Measurements from ENCODE around the gene CTCF. TPM values are rescaled to one million over a fixed set of nuclear protein-coding genes. Genes with fewer than 3 reads are reported as not detected.

Gene CTCF
- total and polyA plus RNA-seq, 10 of the 15 experiments (the other 5 are each of a cell fraction or from before 2014, with no cell fraction given), result 9.1 to 55.0 (median 41.8) TPM

DNA sequence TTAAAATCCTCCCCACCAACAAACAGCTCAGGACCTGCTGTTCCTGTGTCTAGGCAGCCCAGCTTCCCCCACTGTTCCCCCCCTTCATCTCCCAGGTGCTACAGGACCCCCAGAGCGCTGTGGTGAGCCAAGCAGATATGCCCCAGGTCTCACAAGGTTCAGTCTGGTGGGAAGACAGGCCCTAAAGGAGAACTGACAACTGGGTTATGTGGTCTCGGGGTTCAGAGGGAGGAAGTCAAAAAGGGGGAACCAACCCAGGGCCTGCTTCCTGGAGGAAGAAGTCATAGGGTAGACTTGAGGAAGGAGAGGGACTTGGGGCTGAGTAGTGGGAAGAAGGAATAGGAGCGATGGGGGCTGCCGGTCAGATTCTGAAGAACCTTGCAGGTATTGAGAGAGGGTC, 31.1 kb upstream of the CTCF start:
- in situ Hi-C loops (cut with MboI), result no loop called here
- intact Hi-C loops (cut with micrococcal nuclease; ENCODE audit: unreplicated experiment), result no loop called here
- TF ChIP-seq EED (IDR thresholded peaks at IDR 0.05; ENCODE audit: low read depth) (0 out of 2 replicates have a peak, but pooled peaks have one; percentile 47), SPI1 (IDR thresholded peaks at IDR 0.05; ENCODE audit: borderline replicate concordance, insufficient read depth, low read depth, low read length) (peak; percentile 86), E2F8 (IDR thresholded peaks at IDR 0.05; ENCODE audit: low read depth, partially characterized antibody) (no peak), LARP7 (IDR thresholded peaks at IDR 0.05) (no peak), KDM1A (IDR thresholded peaks at IDR 0.05; ENCODE audit: borderline replicate concordance) (no peak), RUNX3 (IDR thresholded peaks at IDR 0.05; ENCODE audit: low read length) (peak; percentile 61), MYC (IDR thresholded peaks at IDR 0.05; ENCODE audit: insufficient read depth, insufficient read length, insufficient replicate concordance, low read length, severe bottlenecking) (no peak), IKZF2 (IDR thresholded peaks at IDR 0.05) (peak; percentile 48 to 49; a peak in 3 of 4 replicates), NFYB (IDR thresholded peaks at IDR 0.05; ENCODE audit: insufficient read depth, low read depth, low read length) (no peak), GABPA (IDR thresholded peaks at IDR 0.05; ENCODE audit: low read depth) (no peak)
- TF ChIP-seq, protein P1, sequence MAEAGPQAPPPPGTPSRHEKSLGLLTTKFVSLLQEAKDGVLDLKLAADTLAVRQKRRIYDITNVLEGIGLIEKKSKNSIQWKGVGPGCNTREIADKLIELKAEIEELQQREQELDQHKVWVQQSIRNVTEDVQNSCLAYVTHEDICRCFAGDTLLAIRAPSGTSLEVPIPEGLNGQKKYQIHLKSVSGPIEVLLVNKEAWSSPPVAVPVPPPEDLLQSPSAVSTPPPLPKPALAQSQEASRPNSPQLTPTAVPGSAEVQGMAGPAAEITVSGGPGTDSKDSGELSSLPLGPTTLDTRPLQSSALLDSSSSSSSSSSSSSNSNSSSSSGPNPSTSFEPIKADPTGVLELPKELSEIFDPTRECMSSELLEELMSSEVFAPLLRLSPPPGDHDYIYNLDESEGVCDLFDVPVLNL (IDR thresholded peaks at IDR 0.05; ENCODE audit: low read depth, low read length), result no peak
- H2AFZ ChIP-seq (ENCODE audit: control insufficient read depth, low read depth, low read length), result no peak overlapping the region
- peak overlapping the region; percentile 96 for H3K4me2 ChIP-seq (ENCODE audit: control insufficient read depth, insufficient read depth)
- H3K9me3 ChIP-seq (replicated peaks; ENCODE audit: control insufficient read depth, insufficient read depth, low read length), result no peaks in the 10 kb centered on the region
- 0 out of 2 replicates have a peak overlapping the region, but pooled peaks have one; percentile 90 for H3K4me3 ChIP-seq
- RAD21 ChIA-PET (ENCODE audit: unreplicated experiment), result interaction anchor here (0.5 to 2.0 kb wide), 6 partner anchors 16 to 114 kb away, joined by 3 to 8 read pairs (median 4); partner anchors contain the start of gene CARMIL2
- H3K4me1 ChIP-seq (ENCODE audit: control insufficient read depth, insufficient read depth, low read length), result peaks cover 34% of the 10 kb centered on the region
- SMC1A ChIA-PET (ENCODE audit: uncharacterized antibody, unreplicated experiment), result interaction anchor here (1.0 to 4.3 kb wide), 2 partner anchors 10 to 28 kb away, joined by 3 to 27 read pairs; no protein-coding TSS in a partner anchor
- 17% methylated on average over 4 of the region's 4 CpGs for WGBS (ENCODE audit: insufficient coverage, insufficient replicate concordance, low lambda C conversion rate, missing lambda C conversion rate)
- DNase-seq (ENCODE audit: low read depth, low spot score) (no peak), ATAC-seq (peak; percentile 1; the same call in 1 of the 3 replicates), FAIRE-seq (no peak)
- H3K27ac ChIP-seq (ENCODE audit: control insufficient read depth, insufficient read depth), result peak overlapping the region; percentile 17; the same call in 1 of the 2 replicates
- H4K20me1 ChIP-seq (ENCODE audit: control insufficient read depth, insufficient read depth), result no peaks in the 10 kb centered on the region
- H3K79me2 ChIP-seq (ENCODE audit: control insufficient read depth, insufficient read depth, low read length), result no peaks in the 10 kb centered on the region; the same call in 1 of the 2 replicates
- H3K36me3 ChIP-seq (ENCODE audit: control insufficient read depth in 2 of 2, insufficient read depth in 2 of 2, low read length in 1 of 2), result no peaks in the 10 kb centered on the region
- no TSS peak for BruUV-seq (replicated peaks)
- CTCF ChIA-PET, result interaction anchor here (1.8 to 11.3 kb wide), 6 partner anchors 9 to 113 kb away, joined by 10 to 131 read pairs (median 11); partner anchors contain the start of genes ATP6V0D1 and CARMIL2
- POLR2A ChIA-PET, result interaction anchor here (0.6 to 5.7 kb wide), 5 partner anchors 10 to 129 kb away, joined by 3 to 56 read pairs (median 5); partner anchors contain the start of genes ACD and CTCF
- peaks cover 0 to under 1% of the 10 kb centered on the region in 2 experiments; a peak in 1 of 4 replicates for H3K27me3 ChIP-seq (replicated peaks in 1 of 2; ENCODE audit: control insufficient read depth in 2 of 2, insufficient read depth in 2 of 2, low read length in 1 of 2)
- no peak overlapping the region for H3K9ac ChIP-seq (ENCODE audit: control insufficient read depth, insufficient read depth, low read length)
